Activated CD4-positive, alpha-beta T cell treated with anti-CD3 and anti-CD28 coated beads, Interleukin-2, amount 10 ng/mL, durations not matched to agents 7 days and 5 days (primary cell): ENCODE results near the gene COL15A1. TPM values are rescaled to one million over a fixed set of nuclear protein-coding genes. Genes with fewer than 3 reads are reported as not detected.

Experiments
- CTCF ChIA-PET: fragments of 350-600 bp; sonication (Branson Sonifier 250); formaldehyde crosslinking; loops from one replicate; lab custom pipeline; 2021; ENCODE audit warnings: antibody characterized with exemption; lab: Charles Lee
- POLR2A ChIA-PET: fragments of 350-600 bp; sonication (Branson Sonifier 250); formaldehyde crosslinking; loops from one replicate; lab custom pipeline; 2021; ENCODE audit warnings: antibody characterized with exemption; lab: Charles Lee
- DNase-seq: peaks from one replicate; pipeline ENCODE4 v3.0.0-alpha.2; 2020
- H3K27ac Mint-ChIP-seq: one replicate; pipeline ENCODE4 v1.8.0; 2021; ENCODE audit warnings: mild to moderate bottlenecking, moderate library complexity, mixed read lengths
- H3K27me3 Mint-ChIP-seq: one replicate; pipeline ENCODE4 v1.8.0; 2021; ENCODE audit warnings: mixed read lengths
- H3K36me3 Mint-ChIP-seq: one replicate; pipeline ENCODE4 v1.8.0; 2021; ENCODE audit warnings: low read depth, mixed read lengths
- H3K4me1 Mint-ChIP-seq: one replicate; pipeline ENCODE4 v1.8.0; 2021; ENCODE audit warnings: mixed read lengths
- H3K4me3 Mint-ChIP-seq: one replicate; pipeline ENCODE4 v1.8.0; 2021; ENCODE audit warnings: mild to moderate bottlenecking, moderate library complexity, mixed read lengths
- H3K9me3 Mint-ChIP-seq: one replicate; pipeline ENCODE4 v1.8.0; 2021; ENCODE audit warnings: mixed read lengths
- total RNA-seq, 2 experiments: library from RNA; stranded (reverse); gene quantifications; one replicate each; pipeline ENCODE4 v1.2.3, GENCODE V29; 2021

The COL15A1 gene
- total RNA-seq, 2 experiments from 2014 or later: 0.07 to 0.12 TPM

DNA sequence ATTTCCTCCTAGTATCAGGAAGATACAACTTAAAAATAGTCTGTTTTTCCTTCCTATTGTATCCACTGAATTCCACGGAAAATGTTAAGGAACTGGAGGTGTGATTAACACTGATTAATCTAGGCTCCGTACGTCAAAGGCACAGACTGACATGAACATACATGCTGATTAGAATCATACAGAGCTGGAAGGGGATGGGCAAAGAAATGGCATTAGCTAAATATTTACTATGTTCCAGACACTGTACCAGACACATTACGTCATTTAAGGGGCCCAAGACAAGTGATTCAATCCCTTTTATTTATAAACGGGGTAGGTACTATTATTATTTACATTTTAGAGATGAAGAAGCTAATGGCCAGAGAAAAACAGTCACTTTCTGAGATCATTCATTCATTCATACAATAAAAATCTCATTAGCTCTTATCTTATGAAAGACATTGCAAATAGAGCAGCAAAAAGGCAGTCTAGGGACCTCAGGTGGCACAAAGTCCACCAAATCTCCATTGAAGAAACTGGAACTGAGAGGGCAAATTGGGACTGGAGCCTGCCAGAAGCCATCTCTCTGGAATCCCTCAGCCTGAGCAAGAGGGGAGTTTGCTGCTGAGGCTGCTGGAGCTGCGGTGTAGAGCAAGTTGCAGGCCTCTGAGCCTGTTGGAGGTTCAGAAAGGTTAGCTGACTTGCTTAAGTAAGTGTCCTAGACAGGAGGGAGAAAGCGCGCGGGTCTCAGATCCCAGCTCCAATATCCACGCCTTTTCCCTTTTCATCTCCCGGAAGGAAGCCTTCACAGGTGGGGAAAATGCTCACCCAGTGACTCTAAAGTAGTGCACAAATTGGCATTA, 159.6 kb downstream of the COL15A1 start:
- Mint-ChIP-seq H3K9me3 (peaks cover 17% of the 10 kb centered on the region), H3K27me3 (no peaks in the 10 kb centered on the region), H3K36me3 (peaks cover 39% of the 10 kb centered on the region), H3K4me1 (peaks cover 58% of the 10 kb centered on the region), H3K27ac (peak overlapping the region; percentile 96), H3K4me3 (peak overlapping the region; percentile 87)
- DNase-seq: no peak
- ChIA-PET POLR2A (interaction anchor here (0.6 to 1.8 kb wide), 2 partner anchors 7 to 42 kb away, joined by 3 to 5 read pairs; no protein-coding TSS in a partner anchor), CTCF (interaction anchor here (1.0 to 7.0 kb wide), 10 partner anchors 9 to 46 kb away, joined by 3 to 53 read pairs (median 4); no protein-coding TSS in a partner anchor)

DNA sequence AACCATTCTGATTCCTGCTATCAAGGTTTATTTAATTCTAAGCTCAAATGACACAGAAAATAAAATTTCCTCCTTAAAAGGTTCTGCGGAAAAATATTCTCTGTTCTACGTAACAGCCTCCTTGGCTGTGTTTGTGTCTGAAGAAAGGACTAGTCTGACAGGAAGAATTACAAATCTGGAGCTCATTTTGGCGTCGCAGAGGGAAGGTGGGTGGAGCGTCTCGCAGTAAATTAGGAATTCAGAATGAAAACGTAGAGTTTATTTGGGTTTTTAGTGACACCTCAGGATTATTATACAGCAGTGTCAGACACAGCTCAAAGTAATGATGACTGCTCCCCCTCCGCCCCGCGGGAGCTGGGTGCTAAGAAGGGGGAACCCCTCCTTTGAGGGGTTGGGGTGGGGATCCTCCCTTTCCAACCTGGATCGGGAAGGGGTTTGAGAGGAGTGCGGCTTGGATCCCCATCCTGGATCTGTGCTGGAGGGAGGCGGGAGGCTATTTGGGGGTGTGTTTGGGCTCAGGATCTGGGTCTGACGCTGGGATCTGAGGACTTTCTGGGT, 160.3 kb downstream of the COL15A1 start:
- H3K27me3 Mint-ChIP-seq: no peaks in the 10 kb centered on the region

GRCh38 chr9:99104459-99105151, 160.9 kb downstream of the COL15A1 start, which contains the start of gene TGFBR1:
Gene TGFBR1, plus strand, starts transcription at chr9:99105113. Its CDS starts 93 bp downstream, at chr9:99105206.
- Mint-ChIP-seq H3K9me3 (peaks cover 13% of the 10 kb centered on the region), H3K36me3 (peaks cover 42% of the 10 kb centered on the region), H3K27me3 (no peaks in the 10 kb centered on the region), H3K4me1 (peaks cover 64% of the 10 kb centered on the region), H3K27ac (peak within 1 kb of the TSS; percentile 96), H3K4me3 (peak within 1 kb of the TSS; percentile 87)
- POLR2A ChIA-PET: interaction anchor here (0.6 to 1.8 kb wide), 4 partner anchors 9 to 47 kb away, joined by 3 to 5 read pairs (median 4); no protein-coding TSS in a partner anchor
- CTCF ChIA-PET: interaction anchor here (1.0 to 7.0 kb wide), 7 partner anchors 10 to 90 kb away, joined by 3 to 53 read pairs (median 6); no protein-coding TSS in a partner anchor
- peak; percentile 91 for DNase-seq

More for the DNA sequence above, 160.3 kb downstream of the COL15A1 start:
- no peak for DNase-seq
- POLR2A ChIA-PET: interaction anchor here (0.6 to 1.8 kb wide), 2 partner anchors 8 to 42 kb away, joined by 3 to 5 read pairs; no protein-coding TSS in a partner anchor
- peaks cover 41% of the 10 kb centered on the region for H3K36me3 Mint-ChIP-seq
- H3K9me3 Mint-ChIP-seq: peaks cover 17% of the 10 kb centered on the region
- peaks cover 64% of the 10 kb centered on the region for H3K4me1 Mint-ChIP-seq
- peak overlapping the region; percentile 96 for H3K27ac Mint-ChIP-seq
- peak overlapping the region; percentile 87 for H3K4me3 Mint-ChIP-seq
- CTCF ChIA-PET: interaction anchor here (1.0 to 7.0 kb wide), 10 partner anchors 9 to 90 kb away, joined by 3 to 53 read pairs (median 4); no protein-coding TSS in a partner anchor

DNA sequence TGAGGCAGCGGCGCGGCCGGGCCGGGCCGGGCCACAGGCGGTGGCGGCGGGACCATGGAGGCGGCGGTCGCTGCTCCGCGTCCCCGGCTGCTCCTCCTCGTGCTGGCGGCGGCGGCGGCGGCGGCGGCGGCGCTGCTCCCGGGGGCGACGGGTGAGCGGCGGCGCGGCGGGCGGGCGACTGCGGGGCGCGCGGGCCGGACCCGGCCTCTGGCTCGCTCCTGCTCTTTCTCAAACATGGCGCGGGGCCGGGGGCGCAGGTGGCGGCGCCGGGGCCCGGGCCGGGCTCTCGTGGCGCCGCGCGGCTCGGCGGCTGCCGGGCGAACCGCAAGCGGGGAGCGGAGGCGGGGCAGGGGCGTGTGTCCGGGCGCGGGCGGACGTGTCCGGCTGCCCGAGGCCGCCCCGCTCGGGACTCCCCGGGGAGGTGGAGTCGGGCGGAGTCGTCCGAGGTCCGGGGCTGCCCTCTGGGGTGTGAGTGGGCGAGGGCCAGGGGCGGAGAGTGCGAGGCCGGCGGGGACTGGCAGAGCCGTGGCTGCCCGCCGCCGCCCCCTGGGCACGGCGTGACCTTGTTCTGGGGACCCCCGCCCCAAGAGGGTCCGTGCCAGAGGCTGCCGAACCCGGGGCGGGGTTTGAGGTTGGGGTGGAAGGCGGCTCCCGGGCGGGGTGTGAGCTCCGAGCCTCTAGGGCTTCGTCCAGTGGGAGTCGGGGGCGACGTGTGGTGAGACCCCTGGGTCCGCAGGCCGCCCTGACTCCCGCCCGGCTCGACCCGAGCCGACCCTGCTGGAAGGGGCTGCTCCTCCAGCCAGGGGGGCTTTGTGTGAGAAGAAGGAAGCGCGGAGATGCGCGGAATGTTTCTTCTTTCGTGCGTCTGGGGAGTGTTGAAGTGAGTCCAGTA, 161.7 kb downstream of the COL15A1 start:
- Mint-ChIP-seq H3K4me1 (peaks cover 66% of the 10 kb centered on the region), H3K9me3 (peaks cover 5% of the 10 kb centered on the region), H3K36me3 (peaks cover 42% of the 10 kb centered on the region), H3K4me3 (peak overlapping the region; percentile 84), H3K27me3 (no peaks in the 10 kb centered on the region), H3K27ac (peak overlapping the region; percentile 77)
- ChIA-PET CTCF (interaction anchor here (1.0 to 7.0 kb wide), 7 partner anchors 11 to 91 kb away, joined by 3 to 53 read pairs (median 3); no protein-coding TSS in a partner anchor), POLR2A (interaction anchor here (0.6 to 1.8 kb wide), 3 partner anchors 10 to 30 kb away, joined by 4 to 5 read pairs (median 5); no protein-coding TSS in a partner anchor)
- peak; percentile 29 for DNase-seq

- DNase-seq: no peak
- Mint-ChIP-seq H3K4me1 (peaks cover 70% of the 10 kb centered on the region), H3K4me3 (peak overlapping the region; percentile 84), H3K36me3 (peaks cover 42% of the 10 kb centered on the region), H3K9me3 (peaks cover 5% of the 10 kb centered on the region), H3K27me3 (no peaks in the 10 kb centered on the region), H3K27ac (peak overlapping the region; percentile 74)
- POLR2A ChIA-PET: no interaction called here
- CTCF ChIA-PET: interaction anchor here (1.0 to 7.0 kb wide), 4 partner anchors 11 to 79 kb away, joined by 3 to 53 read pairs (median 3); no protein-coding TSS in a partner anchor
Observed at GRCh38 chr9:99106044-99106375, 162.3 kb downstream of the COL15A1 start.

DNA sequence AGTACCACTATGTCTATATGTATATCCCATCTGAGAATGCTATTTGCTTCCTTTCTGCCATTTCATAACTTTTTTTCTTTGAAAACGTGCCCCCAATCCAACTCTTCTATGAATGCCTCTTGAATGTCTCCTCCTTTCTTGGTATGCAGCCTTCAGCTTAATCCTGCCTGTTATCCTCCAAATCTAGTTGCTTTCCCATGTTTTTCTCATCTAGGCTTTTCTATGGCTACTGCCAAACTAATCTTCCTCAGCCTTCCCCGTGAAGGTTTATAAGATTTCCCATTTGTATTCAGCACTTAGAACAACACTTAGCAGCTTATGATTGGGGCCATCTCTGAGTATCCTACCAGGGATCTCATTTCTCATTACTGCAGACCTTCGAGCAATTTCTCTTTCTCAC, 163.7 kb downstream of the COL15A1 start:
- Mint-ChIP-seq H3K27ac (peak overlapping the region; percentile 70), H3K36me3 (peaks cover 52% of the 10 kb centered on the region), H3K9me3 (peaks cover 2% of the 10 kb centered on the region), H3K27me3 (no peaks in the 10 kb centered on the region), H3K4me1 (peaks cover 81% of the 10 kb centered on the region), H3K4me3 (peak overlapping the region; percentile 84)
- no peak for DNase-seq
- POLR2A ChIA-PET: no interaction called here
- CTCF ChIA-PET: interaction anchor here (1.1 to 7.0 kb wide), 3 partner anchors 12 to 105 kb away, joined by 3 to 53 read pairs (median 5); no protein-coding TSS in a partner anchor

DNA sequence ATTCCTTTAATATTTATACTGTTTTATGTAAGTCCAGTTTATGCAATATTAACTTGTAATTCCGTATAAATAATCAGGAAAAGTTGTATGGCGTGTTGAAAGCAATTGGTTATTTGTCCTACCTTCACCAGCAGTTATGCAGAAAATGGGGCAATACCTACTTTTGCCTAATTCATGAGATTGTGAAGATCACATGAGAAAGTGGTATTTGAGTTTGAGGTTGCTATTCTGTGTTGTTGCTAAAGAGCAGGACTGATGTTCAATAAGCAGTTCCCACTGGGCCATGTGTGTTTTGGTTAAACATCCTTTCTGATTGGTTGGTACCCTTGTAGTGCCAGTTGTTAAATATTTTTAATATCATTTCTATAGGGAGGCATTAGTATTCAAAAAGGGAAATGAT, 164.4 kb downstream of the COL15A1 start:
- Mint-ChIP-seq H3K36me3 (peaks cover 55% of the 10 kb centered on the region), H3K4me1 (peaks cover 85% of the 10 kb centered on the region), H3K4me3 (no peak overlapping the region), H3K9me3 (peaks cover 2% of the 10 kb centered on the region), H3K27ac (peak overlapping the region; percentile 7), H3K27me3 (no peaks in the 10 kb centered on the region)
- POLR2A ChIA-PET: no interaction called here
- CTCF ChIA-PET: interaction anchor here (1.8 kb wide), 1 partner anchor 11 kb away, joined by 5 read pairs; no protein-coding TSS in a partner anchor
- DNase-seq: no peak

DNA sequence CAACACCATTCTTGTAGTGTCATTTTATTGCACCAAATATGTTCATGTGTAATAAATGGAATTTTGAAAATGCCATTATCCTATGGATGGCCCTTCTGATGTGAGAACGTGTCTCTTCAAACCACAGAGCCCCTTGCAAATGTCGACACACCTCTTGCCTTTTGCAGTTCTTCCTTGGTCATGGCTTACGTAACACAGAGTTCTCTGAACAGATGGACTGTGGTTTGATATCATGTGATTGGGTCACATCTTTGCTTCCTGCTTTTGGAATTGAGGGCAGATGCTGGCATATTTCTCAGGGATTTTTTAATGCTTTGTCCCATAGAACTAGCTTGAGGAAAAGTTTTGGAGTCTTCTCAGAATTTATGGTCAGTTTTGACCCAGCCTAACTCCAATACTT, 165.8 kb downstream of the COL15A1 start:
- no peak for DNase-seq
- peaks cover 61% of the 10 kb centered on the region for H3K36me3 Mint-ChIP-seq
- no peak overlapping the region for H3K27ac Mint-ChIP-seq
- H3K4me3 Mint-ChIP-seq: no peak overlapping the region
- H3K9me3 Mint-ChIP-seq: peaks cover 2% of the 10 kb centered on the region
- ChIA-PET POLR2A (no interaction called here), CTCF (interaction anchor here (1.0 kb wide), 1 partner anchor 92 kb away, joined by 4 read pairs; no protein-coding TSS in a partner anchor)
- no peaks in the 10 kb centered on the region for H3K27me3 Mint-ChIP-seq
- H3K4me1 Mint-ChIP-seq: peaks cover 85% of the 10 kb centered on the region

- DNase-seq: peak; percentile 79
- H3K9me3 Mint-ChIP-seq: peaks cover 2% of the 10 kb centered on the region
- peak overlapping the region; percentile 84 for H3K27ac Mint-ChIP-seq
- H3K27me3 Mint-ChIP-seq: no peaks in the 10 kb centered on the region
- H3K36me3 Mint-ChIP-seq: peaks cover 66% of the 10 kb centered on the region
- ChIA-PET POLR2A (interaction anchor here (1.2 kb wide), 1 partner anchor 21 kb away, joined by 3 read pairs; no protein-coding TSS in a partner anchor), CTCF (interaction anchor here (1.1 to 2.5 kb wide), 6 partner anchors 9 to 100 kb away, joined by 4 to 10 read pairs (median 4); no protein-coding TSS in a partner anchor)
- H3K4me1 Mint-ChIP-seq: peaks cover 90% of the 10 kb centered on the region
- H3K4me3 Mint-ChIP-seq: peak overlapping the region; percentile 57
Observed at GRCh38 chr9:99112750-99113413, 169.2 kb downstream of the COL15A1 start.

- ChIA-PET POLR2A (interaction anchor here (1.2 kb wide), 1 partner anchor 21 kb away, joined by 3 read pairs; no protein-coding TSS in a partner anchor), CTCF (interaction anchor here (0.9 to 2.5 kb wide), 11 partner anchors 9 to 100 kb away, joined by 3 to 10 read pairs (median 4); no protein-coding TSS in a partner anchor)
- peak overlapping the region; percentile 57 for H3K4me3 Mint-ChIP-seq
- H3K36me3 Mint-ChIP-seq: peaks cover 61% of the 10 kb centered on the region
- H3K4me1 Mint-ChIP-seq: peaks cover 87% of the 10 kb centered on the region
- H3K27me3 Mint-ChIP-seq: no peaks in the 10 kb centered on the region
- peaks cover 2% of the 10 kb centered on the region for H3K9me3 Mint-ChIP-seq
- no peak for DNase-seq
- peak overlapping the region; percentile 84 for H3K27ac Mint-ChIP-seq
Observed at GRCh38 chr9:99113414-99114048, 169.8 kb downstream of the COL15A1 start.
